Measurements from ENCODE around the gene JTB. TPM values are rescaled to one million over a fixed set of nuclear protein-coding genes. Genes with fewer than 3 reads are reported as not detected.
A peak's percentile ranks its signal among the peaks of the same experiment; 100 is the strongest.

Gene JTB
- total RNA-seq, 1 experiment from 2014 or later = 123 TPM

DNA sequence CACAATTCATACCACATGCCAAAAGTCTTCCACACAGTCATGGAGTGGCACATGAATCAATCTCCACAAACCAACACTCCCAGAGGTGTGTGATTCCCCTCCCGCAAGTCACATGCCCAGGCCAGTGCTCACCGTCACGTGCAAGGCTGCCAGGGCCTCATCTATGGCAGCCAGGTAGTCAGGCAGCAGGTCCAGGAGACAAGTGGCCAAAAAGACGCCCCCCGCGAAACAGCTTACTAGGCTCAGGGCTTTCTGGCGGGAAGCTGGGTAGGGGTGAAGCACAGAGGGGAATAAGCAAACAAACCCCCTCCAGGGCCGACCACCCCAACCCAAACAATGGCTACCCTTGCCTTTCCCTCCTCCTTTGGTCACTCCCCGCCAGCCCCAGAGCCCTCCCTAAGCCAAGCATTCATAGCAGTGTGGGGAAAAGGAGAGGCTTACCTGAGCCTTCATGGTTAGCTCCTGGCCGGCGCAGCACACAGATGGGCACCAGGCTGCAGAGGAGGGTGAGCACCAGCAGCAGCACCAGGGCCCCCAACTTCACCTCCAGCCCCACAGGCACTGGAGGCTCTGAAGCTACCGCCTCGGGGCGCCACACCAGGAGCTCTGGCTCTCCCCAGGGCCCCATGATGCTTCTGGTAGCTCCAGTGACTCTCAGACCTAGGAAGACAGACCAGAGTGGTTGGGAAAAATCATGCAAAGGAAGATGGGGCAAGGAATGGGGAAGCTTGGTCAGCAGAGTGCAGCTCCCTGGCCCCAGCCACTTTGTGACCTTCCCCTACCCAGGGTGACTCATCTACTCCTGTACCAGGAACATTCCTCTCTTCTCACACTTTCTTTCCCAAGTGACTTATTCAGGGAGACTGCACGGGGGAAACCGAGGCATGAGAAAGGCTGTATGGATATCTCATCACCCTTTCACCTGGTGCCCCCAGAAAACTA lies 15.1 kb downstream of the JTB start:
- H3K27ac ChIP-seq (ENCODE audit: low read depth, low read length) = peak overlapping the region; percentile 93
- CTCF ChIA-PET = interaction anchor here (2.1 kb wide), 1 partner anchor 16 kb away, joined by 9 read pairs; the partner anchor contains the start of gene DENND4B
- POLR2A ChIA-PET = interaction anchor here (1.0 to 2.8 kb wide), 3 partner anchors 16 to 40 kb away, joined by 3 to 18 read pairs (median 7); partner anchors contain the start of genes DENND4B, GATAD2B and RPS27
- H3K27me3 ChIP-seq (ENCODE audit: insufficient read depth, low read length) = no peaks in the 10 kb centered on the region
- H2AFZ ChIP-seq (ENCODE audit: low read depth, low read length, poor library complexity, severe bottlenecking) = no peak overlapping the region
- H3K4me1 ChIP-seq (ENCODE audit: control insufficient read depth in 1 of 2, insufficient read depth in 2 of 2, low read length in 2 of 2) = peaks cover 26 to 58% of the 10 kb centered on the region in 2 experiments
- RAD21 ChIA-PET (ENCODE audit: low non-redundant PET in 1 of 2, low total read pairs in 2 of 2, uncharacterized antibody in 2 of 2, unreplicated experiment in 2 of 2) = no interaction called here
- no peaks in the 10 kb centered on the region for H3K9me2 ChIP-seq (ENCODE audit: insufficient read depth)
- TF ChIP-seq POLR2AphosphoS5 (IDR thresholded peaks at IDR 0.05; ENCODE audit: low read depth, low read length) = no peak
- no peak for TF ChIP-seq YY1 (IDR thresholded peaks at IDR 0.05; ENCODE audit: extremely low read depth, insufficient replicate concordance, low read depth, low read length)
- no peak for TF ChIP-seq ELF1 (IDR thresholded peaks at IDR 0.05; ENCODE audit: borderline replicate concordance, low read depth)
- TF ChIP-seq, protein P1, sequence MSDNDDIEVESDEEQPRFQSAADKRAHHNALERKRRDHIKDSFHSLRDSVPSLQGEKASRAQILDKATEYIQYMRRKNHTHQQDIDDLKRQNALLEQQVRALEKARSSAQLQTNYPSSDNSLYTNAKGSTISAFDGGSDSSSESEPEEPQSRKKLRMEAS (IDR thresholded peaks at IDR 0.05) = no peak
- TF ChIP-seq, protein P2, sequence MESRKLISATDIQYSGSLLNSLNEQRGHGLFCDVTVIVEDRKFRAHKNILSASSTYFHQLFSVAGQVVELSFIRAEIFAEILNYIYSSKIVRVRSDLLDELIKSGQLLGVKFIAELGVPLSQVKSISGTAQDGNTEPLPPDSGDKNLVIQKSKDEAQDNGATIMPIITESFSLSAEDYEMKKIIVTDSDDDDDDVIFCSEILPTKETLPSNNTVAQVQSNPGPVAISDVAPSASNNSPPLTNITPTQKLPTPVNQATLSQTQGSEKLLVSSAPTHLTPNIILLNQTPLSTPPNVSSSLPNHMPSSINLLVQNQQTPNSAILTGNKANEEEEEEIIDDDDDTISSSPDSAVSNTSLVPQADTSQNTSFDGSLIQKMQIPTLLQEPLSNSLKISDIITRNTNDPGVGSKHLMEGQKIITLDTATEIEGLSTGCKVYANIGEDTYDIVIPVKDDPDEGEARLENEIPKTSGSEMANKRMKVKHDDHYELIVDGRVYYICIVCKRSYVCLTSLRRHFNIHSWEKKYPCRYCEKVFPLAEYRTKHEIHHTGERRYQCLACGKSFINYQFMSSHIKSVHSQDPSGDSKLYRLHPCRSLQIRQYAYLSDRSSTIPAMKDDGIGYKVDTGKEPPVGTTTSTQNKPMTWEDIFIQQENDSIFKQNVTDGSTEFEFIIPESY (IDR thresholded peaks at IDR 0.05; ENCODE audit: extremely low read depth, insufficient replicate concordance, low read length) = no peak
- intact Hi-C loops (cut with micrococcal nuclease) = loop anchor here (5.0 kb wide), 1 partner anchor 180 kb away; no protein-coding TSS in a partner anchor
- no peaks in the 10 kb centered on the region for H4K20me1 ChIP-seq (ENCODE audit: insufficient read depth)
- no peaks in the 10 kb centered on the region for H3K9me3 ChIP-seq (ENCODE audit: control insufficient read depth in 1 of 2, insufficient read depth in 1 of 2, low read depth in 1 of 2, low read length in 2 of 2)
- ATAC-seq = no peak
- H3K4me2 ChIP-seq (ENCODE audit: low read length) = peak overlapping the region; percentile 86
- H3K79me2 ChIP-seq (ENCODE audit: insufficient read depth, low read length) = peaks cover 41% of the 10 kb centered on the region
- H3K36me3 ChIP-seq (ENCODE audit: control insufficient read depth in 1 of 2, insufficient read depth in 2 of 2, low read length in 2 of 2) = peaks cover 5 to 11% of the 10 kb centered on the region in 2 experiments; a peak in 1 of 4 replicates
- no peak for DNase-seq (ENCODE audit: low read depth, low spot score)
- peak overlapping the region; percentile 94 to 97 for H3K4me3 ChIP-seq (replicated peaks in 1 of 2; ENCODE audit: low read depth in 1 of 2, low read length in 2 of 2)
- no TSS peak for BruUV-seq (replicated peaks)
- peak overlapping the region; percentile 96 for H3K9ac ChIP-seq (ENCODE audit: low read length)

All from HCT116 (cell line).